ENCODE data around the gene ISOC1.

The ISOC1 gene

GRCh38 chr5:129096382-129096991, 1.9 kb downstream of the ISOC1 start:
- no peak for DNase-seq

DNA sequence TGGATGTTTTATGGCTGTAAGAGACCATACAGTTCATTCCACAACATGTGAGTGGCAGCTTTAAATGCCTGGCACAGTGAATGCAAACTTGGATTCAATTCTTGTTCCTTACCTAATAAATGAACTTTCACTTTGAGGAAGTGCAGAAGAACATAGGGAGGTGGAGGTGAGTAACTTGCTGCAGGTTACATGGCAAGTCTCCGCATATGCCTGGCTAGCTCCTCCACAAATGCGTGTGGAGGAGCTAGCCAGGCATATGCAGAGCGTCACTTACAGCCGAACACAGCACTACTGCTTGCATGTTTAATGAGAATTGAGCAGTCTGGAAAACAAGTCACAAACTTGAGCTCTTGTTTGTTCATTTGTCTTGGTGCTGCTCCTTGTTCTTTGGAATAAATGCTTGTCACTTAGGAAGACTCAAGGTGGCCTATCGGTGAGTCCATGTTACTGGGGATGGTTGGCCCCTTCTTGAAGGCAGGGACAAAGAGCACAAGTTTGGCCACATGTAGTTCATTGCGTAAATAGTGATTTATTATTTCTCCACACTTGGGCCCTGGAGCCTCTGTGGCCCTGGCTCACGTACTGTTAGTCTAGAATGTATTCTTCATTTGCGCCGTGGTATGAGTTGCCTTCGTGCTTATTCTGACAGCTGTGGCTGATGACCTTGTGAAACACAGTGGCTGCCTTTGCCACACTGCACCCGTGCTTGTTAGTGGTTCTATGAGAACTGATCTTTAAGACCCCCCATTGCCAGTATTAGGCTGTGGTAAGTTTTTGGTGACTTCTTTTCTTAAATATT, 3.1 kb downstream of the ISOC1 start:
- DNase-seq, result no peak

GRCh38 chr5:129098488-129099183, 4.1 kb downstream of the ISOC1 start:
- no peak for DNase-seq

GRCh38 chr5:129099184-129099569, 4.6 kb downstream of the ISOC1 start:
- DNase-seq, result no peak

- no peak for DNase-seq
Observed at GRCh38 chr5:129101794-129102193, 7.2 kb downstream of the ISOC1 start.

GRCh38 chr5:129103397-129103796, 8.8 kb downstream of the ISOC1 start:
- no peak for DNase-seq

DNA sequence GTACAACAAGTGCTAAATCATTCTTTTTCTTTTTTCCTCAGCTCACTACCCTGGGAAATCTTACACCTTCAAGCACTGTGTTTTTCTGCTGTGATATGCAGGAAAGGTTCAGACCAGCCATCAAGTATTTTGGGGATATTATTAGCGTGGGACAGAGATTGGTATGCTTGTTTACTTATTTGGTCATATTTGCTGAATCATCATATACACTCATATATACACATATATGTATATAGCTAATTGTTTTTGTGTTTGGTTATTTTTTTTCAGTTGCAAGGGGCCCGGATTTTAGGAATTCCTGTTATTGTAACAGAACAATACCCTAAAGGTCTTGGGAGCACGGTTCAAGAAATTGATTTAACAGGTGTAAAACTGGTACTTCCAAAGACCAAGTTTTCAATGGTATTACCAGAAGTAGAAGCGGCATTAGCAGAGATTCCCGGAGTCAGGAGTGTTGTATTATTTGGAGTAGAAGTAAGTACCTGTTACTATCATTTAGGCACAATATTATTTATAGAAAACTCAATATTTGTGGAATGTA, 10.4 kb downstream of the ISOC1 start:
- no peak for DNase-seq

DNA sequence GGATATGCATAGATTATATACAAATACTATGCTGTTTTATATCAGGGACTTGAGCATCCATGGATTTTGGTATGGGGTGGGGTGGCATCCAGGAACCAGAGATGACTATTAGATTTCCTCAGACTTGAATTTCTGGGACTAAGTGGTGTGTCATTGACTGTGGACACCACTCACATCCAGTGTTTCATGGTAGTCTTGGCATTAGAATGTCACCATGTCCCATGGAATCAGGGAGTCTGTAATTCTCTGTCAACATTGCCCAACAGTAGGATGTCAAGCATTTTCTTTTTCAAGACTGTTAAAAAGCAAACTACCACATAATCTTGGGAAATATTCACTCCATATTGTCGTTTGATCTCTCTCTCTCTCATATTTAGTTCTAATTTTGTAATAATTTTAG, 13.1 kb downstream of the ISOC1 start:
- DNase-seq, result no peak

DNA sequence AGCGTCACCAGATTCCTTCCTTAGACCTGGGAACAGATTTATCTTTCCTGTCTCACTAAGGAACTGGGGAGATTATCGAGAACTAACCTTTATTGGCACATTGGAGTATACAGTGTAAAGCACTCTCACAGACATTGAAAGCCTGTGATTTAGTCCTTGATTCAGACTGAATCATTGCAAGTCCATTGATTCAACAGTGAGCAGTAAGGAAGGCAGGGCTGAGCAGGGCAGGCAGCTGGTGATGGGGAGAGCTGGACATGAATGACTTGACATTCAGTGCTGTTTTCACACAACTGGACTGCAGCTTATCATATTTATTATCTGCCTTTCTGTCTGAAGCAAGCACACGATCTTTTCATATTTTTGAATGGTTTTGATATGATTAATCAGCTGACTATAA, 16.2 kb downstream of the ISOC1 start:
- DNase-seq, result no peak

GRCh38 chr5:129111351-129111750, 16.8 kb downstream of the ISOC1 start:
- no peak for DNase-seq

- DNase-seq, result no peak
Observed at GRCh38 chr5:129112295-129112694, 17.7 kb downstream of the ISOC1 start.

- no peak for DNase-seq
Observed at GRCh38 chr5:129113867-129114266, 19.3 kb downstream of the ISOC1 start.

GRCh38 chr5:129114539-129115193, 20.1 kb downstream of the ISOC1 start:
- DNase-seq, result no peak

DNA sequence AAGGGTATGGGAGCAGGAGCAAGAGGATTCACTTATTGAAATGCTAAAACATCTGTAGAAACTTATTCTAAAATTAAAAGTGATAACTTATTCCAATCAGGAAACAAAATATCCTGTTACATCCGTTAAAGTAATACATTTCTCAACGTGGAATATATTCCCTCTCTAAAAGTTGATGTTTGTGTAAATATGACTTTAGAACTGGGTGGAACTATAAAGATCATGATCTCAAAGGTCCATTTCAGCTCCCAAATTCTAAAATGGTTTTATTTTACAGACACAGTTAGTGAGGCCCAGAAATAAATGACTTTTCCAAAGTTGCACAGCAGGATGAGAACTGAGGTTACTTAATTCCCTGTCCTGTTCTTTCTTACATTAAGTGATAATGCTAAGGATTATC, 21.1 kb downstream of the ISOC1 start:
- DNase-seq, result no peak

DNA sequence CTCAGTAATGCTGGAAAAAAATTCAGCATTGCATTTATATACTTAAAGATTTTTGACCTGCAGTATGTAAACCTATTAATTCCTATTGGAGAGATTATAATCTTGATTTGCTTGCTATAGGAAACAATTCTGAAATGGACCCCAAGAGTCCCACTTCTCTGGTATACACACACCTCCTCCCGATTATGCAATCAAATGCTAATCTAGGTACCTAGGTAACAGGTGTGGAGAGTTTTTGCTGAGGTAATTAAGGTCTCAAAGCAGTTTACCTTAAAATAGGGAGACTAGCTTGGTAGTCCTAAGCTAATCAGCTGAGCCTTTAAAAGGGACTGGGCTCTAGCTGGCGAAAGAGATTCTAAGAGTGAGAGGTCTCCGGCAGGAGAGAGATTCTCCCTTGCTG, 22.2 kb downstream of the ISOC1 start:
- no peak for DNase-seq

GRCh38 chr5:129118405-129118804, 23.9 kb downstream of the ISOC1 start:
- no peak for DNase-seq

GRCh38 chr5:129118826-129119225, 24.3 kb downstream of the ISOC1 start:
- DNase-seq, result no peak

DNA sequence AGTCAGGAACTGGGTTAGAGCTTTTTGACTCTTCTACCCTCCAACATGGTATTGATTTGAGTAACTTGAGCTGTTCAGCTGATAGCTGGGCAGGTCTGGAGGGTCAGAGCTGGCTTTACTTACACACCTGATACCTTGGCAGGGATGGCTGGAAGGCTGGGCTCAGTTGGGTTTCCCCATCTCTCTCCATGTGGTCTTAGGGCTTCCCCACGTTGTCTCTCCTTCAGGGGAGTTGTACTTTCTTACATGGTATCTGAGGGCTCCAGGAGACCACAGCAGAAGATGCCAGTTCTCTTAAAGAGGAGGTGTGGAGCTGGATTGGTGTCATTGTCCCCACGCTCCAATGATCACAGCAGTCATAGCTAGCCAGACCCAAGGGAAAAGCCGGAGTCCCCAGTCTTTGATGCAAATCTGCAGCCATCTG, 25.6 kb downstream of the ISOC1 start:
- DNase-seq, result no peak

GRCh38 chr5:129122560-129122959, 28.0 kb downstream of the ISOC1 start:
- DNase-seq, result no peak

DNA sequence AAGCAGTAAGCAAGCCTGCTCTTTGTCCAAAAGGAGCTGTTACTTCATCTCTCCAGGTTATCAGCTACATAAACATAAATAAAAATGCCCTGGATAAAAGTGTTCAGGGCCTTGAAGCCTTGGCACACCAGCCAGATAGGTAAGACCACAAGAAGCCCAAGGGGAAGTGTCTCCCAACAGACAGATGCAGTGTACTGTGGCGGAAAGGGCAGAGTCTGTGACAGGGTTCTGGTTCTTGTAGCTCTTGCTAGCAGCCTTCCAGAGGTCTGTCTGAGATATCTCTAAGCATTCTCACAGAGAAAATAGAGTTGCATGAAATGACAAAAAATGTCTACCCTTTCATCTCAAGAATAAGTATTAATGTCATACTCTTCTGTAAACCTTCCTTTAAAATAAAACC, 30.1 kb downstream of the ISOC1 start:
- no peak for DNase-seq

DNA sequence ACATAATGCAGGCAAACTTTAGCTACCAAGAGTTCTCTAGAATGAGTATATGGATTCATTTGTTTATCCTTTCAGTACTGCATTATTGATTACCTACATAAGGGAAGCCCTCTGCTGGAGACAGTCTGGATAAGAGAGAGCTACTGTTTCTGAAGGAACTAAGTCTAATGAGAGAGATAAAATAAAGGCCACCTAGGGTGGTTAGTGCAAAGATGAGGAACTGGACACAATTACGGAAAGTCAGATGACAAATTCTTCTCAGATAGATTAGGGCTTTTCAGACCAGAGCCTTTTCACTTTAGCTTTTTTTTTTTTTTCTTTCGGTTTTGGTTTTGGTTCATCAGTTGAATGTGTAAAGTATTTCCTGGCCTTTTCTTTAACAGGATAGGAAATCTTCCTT, 31.3 kb downstream of the ISOC1 start:
- DNase-seq, result no peak

DNA sequence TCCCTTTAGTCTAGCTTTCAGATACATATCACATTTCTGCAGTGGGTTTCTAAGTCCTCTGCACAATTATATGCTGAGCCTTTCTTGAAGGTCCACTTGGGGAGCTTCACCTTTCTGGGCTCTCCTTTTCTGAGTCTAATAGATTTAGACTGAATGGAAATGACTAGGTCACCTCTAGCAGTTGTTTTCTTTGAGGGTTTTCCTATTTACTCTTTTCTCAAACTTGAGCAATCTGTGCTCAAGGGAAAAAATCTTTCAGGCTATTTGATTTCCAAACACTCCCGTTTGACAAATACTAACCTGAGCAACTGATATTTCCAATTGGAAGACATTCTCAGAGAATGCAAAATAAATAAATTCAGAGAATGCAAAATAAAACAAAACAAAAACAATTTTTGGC, 39.0 kb downstream of the ISOC1 start:
- no peak for DNase-seq

DNA sequence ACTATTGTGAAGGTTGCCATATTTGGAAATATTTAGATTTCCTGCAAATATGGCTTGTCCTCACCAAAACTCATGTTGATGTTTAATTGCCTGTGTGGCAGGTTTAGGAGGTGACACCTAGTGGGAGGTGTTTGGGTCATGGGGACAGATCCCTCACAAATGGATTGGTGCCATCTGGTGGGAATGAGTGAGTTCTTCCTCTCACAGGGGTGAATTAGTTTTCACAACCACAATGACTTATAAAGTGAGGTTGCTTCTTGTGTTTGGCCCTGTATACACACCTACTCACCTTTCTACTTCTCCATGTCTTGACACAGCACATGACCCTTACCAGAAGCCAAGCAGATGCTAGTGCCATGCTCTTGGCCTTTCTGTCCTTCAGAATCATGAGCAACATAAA, 41.1 kb downstream of the ISOC1 start:
- no peak for DNase-seq

Measured in stimulated activated CD4-positive, alpha-beta T cell treated with anti-CD3 and anti-CD28 coated beads, Interleukin-2, amount 100 ng/mL, for 24 hours (primary cell).